Measurements from ENCODE around the gene OR10G7.

- no peak for TF ChIP-seq CTCF (conservative IDR thresholded peaks at IDR 0.05)
- TF ChIP-seq ZFX (IDR thresholded peaks at IDR 0.05): no peak
Observed at GRCh38 chr11:124036666-124037065, 4.5 kb downstream of the OR10G7 start.
